Stimulated activated CD8-positive, alpha-beta memory T cell treated with anti-CD3 and anti-CD28 coated beads, Interleukin-2, amount 100 ng/mL, for 1 hour (primary cell): Measurements from ENCODE around the gene THBS1.

Experiments
- DNase-seq, 2 donors: peaks; one replicate each; pipeline ENCODE4 v3.0.0-alpha.2; 2020; ENCODE audit warnings: low read depth in 2 of 2

THBS1 gene

GRCh38 chr15:39573844-39574243 is 7.0 kb upstream of the THBS1 start:
- DNase-seq: no peak

GRCh38 chr15:39574427-39574826 is 6.5 kb upstream of the THBS1 start:
- DNase-seq: no peak

DNA sequence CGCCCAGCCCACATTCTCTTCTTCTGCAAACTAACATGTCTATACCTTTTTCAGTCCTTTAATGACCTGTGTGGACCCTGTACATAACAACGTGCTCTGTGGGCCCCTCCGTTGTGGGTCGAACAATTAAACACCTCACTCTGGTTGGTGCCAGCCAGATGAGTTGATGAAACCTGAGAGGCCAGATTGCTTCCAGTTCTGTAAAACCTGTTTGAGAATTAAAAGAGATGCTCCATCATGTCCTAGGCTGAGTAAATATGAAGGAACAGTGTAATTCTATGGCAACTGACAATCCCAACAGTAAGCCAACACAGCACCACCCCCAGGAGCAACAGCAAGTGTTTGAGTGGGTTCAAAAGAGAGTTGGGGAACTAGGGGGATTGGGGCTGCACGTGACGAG is 5.7 kb upstream of the THBS1 start:
- DNase-seq: no peak

DNA sequence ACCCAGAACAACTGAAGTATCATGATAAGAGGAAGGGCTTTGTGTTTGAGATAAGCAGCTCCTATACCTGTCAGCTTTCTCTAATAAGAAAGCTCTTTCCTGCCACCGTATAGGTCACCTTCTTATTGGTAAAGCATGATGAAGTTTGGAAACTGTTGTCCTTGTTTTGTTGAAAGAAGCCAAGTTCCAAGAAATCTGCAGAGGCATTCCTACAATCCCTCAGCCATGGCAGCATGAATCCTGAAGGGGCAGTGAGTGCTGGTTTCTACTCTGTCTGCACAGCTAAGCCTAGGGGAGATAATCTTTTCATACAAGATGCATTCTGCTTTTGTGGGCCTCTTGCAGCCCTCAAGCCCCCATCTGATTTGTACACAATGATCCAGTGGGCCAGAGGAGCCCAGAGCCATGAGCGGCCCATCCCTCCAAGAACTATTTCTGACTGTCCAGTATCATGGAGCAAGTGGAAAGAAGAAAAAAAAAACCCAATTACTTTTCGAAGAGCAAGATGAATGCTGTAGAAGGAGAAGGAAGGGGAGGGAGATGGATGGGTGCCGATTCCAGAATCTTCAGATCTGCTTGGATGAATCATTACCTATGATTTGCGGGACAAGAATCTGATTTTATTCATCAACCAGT is 1.9 kb upstream of the THBS1 start:
- DNase-seq: no peak

DNA sequence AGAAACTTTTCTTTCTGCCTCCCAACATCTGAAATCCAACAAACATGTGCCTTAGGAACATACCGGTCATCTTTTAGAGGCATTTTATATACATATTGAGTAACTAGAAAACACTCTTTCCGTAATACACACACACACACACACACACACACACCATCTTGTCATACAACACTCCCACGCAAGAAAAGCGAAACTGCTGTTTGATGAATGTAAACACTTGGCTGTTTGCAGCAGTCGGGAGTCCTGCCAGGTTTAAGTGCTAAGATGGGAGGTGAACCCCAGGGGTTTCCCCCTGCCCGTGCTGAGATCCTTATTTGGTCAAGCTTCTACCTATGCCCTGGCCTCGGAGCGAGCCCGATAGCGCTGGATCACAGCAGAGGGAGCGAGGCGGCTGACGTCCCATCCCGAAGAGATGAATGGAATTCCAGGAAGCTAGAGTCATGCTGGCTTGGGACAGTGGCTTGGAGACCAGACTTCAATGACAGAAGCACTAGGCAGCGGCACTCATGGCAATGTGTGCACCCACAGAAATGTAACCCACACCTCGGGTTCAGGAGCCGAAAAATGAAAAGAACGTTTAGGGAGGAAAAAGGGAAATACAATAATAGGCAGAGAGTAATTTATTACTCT is 1.3 kb upstream of the THBS1 start:
- DNase-seq: no peak

GRCh38 chr15:39580117-39580484 is 778 bp upstream of the THBS1 start:
- peak; percentile 76 to 78 for DNase-seq

- no peak for DNase-seq
These were observed 438 bp downstream of the THBS1 start for GRCh38 chr15:39581242-39581792.

DNA sequence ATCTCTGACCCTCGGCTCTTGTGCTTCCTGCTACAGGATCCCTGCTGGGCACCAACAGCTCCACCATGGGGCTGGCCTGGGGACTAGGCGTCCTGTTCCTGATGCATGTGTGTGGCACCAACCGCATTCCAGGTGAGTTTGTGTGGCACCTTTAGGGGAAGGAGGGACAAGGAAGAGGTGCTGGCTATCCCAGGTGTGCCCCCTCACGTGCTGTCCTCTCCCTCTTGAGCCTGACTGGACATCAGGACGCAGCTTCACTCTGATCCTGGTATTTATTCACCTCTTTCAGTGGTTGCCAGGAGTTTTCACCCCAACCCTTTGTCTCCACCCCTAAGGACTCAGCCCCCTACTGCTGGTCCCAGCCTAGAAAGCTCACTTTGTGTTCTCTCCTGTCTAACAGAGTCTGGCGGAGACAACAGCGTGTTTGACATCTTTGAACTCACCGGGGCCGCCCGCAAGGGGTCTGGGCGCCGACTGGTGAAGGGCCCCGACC is 960 bp downstream of the THBS1 start:
- no peak for DNase-seq

- DNase-seq: no peak
These were observed 1.6 kb downstream of the THBS1 start for GRCh38 chr15:39582286-39582976.

- DNase-seq: no peak
These were observed 2.2 kb downstream of the THBS1 start for GRCh38 chr15:39582977-39583595.

DNA sequence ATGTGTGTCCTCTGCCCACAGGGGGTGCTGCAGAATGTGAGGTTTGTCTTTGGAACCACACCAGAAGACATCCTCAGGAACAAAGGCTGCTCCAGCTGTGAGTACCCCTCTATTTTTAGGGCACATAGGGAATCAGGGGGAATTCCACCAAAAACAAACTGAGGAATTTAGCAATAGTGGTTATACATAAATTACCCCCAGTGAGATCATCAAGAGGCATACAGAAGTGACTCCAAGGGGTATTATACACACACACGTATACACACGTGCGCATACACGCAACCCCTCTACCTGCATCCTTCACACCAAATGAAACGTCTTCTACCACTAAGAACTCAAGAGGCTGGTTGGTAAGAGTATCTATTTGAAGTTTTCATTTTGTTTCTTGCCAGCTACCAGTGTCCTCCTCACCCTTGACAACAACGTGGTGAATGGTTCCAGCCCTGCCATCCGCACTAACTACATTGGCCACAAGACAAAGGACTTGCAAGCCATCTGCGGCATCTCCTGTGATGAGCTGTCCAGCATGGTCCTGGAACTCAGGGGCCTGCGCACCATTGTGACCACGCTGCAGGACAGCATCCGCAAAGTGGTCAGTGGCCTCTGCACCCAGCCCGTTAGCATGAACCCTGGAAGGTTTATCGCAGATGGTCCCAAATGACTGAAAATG is 2.9 kb downstream of the THBS1 start:
- DNase-seq: no peak

- no peak for DNase-seq
These were observed 3.4 kb downstream of the THBS1 start for GRCh38 chr15:39584266-39584659.

DNA sequence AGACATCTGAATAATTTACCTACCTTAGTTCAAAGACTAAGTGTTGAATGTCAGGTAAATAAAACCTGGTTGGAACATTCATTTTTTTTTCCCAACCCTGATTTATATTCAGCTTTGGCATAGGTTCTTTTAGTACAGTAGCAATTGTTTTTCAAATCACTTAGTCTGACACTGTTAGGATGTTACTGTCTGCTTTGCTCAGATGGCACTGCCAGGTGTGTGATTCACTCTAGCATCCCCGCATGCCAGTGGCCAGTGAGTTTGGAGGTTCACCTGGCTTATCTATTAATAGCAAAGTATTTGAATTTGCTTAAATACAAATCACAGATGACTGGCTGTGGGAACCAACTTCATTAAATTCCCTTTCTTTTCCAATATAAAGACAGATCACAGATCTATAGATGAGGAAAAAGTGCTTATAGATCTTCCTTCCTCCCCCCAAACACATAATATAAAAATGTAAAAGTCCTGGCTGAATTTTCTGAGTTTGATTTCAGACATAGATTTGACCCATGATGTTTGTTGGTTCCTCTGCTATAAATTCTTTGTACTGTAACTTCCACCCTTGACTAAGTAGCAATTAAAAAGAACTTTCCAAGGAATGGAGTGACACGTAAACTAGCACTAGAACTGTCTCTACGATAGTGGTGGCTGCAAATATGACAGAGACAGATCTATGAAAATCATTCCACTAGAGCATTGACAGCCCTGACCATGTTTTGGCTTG is 3.9 kb downstream of the THBS1 start:
- no peak for DNase-seq

DNA sequence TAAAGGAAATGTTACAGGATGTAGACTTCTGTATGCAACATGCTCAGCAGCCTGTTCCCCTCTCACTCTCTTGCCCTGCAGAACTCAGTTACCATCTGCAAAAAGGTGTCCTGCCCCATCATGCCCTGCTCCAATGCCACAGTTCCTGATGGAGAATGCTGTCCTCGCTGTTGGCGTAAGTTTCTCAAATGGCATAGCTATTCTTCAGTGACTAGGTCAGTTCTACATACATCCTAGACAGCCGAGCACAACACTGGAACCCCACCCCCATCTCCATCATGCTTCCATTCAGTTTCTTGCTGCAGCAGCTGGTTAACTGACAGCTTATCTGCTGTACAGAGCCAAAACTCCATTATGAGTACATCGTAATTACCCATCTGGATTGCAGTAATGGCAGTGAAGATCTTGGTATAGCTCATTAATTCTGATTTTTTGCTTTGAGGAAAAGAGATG is 4.5 kb downstream of the THBS1 start:
- no peak for DNase-seq

GRCh38 chr15:39585871-39586301 is 5.0 kb downstream of the THBS1 start:
- no peak for DNase-seq

GRCh38 chr15:39586387-39587095 is 5.7 kb downstream of the THBS1 start:
- DNase-seq: no peak

- DNase-seq: no peak
These were observed 6.3 kb downstream of the THBS1 start for GRCh38 chr15:39587096-39587721.

DNA sequence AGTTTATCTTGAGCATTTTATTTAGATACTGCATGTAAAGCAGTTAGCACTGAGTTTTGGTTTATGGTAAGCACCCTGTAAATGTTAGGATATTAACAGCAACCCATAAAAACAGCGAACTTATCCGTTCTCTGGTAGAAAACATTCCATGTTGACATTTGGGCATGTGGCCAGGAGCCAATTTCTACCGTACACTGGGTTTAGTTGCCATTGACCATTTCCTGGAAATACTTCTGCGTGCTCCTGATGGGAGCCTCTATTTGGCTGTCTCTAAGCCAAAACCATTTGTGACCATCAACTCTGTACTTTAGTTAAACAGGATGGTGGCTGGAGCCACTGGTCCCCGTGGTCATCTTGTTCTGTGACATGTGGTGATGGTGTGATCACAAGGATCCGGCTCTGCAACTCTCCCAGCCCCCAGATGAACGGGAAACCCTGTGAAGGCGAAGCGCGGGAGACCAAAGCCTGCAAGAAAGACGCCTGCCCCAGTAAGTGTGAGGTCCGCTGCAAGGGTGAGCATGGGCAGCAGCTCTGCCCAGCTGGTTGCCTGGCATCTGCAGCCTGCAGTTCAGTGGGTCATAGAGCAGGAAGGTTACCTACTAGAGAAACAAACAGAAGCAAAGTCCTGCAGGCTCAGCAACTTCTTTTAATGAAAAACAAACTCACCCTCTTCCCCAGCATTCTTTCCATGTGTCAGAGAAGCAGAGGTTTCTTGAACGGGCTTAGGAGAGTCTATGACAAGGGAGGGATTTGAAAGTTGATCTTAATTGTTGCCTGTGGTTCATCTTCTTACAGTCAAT is 7.1 kb downstream of the THBS1 start:
- DNase-seq: no peak
